Measurements from ENCODE around the gene ABAT. TPM values are rescaled to one million over a fixed set of nuclear protein-coding genes. Genes with fewer than 3 reads are reported as not detected.

ABAT gene
- total and polyA plus RNA-seq, 10 of the 15 experiments (the other 5 are each of a cell fraction or from before 2014, with no cell fraction given) = 1.0 to 10.6 (median 1.9) TPM

DNA sequence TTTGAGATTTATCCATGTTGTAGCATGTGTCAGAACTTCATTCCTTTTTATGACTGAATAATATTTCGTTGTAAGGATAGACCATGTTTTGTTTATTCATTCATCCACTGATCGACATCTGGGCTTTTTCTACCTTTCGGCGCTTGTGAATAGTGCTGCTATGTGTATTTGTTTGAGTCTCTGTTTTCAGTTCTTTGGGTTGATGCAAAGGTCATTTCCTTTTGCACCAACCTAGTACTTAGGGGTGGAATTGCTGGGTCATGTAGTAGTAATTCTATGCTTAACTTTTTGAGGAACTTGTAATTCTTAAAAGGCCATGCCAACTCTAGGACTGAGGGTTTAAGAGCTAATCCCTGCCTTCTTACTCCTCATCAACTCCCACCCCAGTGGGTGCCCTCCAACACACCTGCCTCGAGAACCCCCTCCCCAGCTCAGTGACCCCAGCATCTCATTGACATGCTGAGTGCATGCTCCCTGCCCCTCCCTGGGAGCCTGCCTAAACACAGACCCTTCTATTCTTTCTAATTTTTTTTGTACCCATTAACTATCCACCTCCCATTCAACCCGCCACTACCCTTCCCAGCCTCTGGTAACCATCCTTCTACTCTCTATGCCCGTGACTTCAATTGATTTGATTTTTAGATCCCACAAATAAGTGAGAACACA, 51.2 kb downstream of the ABAT start (continued):
- TF ChIP-seq, protein P1, sequence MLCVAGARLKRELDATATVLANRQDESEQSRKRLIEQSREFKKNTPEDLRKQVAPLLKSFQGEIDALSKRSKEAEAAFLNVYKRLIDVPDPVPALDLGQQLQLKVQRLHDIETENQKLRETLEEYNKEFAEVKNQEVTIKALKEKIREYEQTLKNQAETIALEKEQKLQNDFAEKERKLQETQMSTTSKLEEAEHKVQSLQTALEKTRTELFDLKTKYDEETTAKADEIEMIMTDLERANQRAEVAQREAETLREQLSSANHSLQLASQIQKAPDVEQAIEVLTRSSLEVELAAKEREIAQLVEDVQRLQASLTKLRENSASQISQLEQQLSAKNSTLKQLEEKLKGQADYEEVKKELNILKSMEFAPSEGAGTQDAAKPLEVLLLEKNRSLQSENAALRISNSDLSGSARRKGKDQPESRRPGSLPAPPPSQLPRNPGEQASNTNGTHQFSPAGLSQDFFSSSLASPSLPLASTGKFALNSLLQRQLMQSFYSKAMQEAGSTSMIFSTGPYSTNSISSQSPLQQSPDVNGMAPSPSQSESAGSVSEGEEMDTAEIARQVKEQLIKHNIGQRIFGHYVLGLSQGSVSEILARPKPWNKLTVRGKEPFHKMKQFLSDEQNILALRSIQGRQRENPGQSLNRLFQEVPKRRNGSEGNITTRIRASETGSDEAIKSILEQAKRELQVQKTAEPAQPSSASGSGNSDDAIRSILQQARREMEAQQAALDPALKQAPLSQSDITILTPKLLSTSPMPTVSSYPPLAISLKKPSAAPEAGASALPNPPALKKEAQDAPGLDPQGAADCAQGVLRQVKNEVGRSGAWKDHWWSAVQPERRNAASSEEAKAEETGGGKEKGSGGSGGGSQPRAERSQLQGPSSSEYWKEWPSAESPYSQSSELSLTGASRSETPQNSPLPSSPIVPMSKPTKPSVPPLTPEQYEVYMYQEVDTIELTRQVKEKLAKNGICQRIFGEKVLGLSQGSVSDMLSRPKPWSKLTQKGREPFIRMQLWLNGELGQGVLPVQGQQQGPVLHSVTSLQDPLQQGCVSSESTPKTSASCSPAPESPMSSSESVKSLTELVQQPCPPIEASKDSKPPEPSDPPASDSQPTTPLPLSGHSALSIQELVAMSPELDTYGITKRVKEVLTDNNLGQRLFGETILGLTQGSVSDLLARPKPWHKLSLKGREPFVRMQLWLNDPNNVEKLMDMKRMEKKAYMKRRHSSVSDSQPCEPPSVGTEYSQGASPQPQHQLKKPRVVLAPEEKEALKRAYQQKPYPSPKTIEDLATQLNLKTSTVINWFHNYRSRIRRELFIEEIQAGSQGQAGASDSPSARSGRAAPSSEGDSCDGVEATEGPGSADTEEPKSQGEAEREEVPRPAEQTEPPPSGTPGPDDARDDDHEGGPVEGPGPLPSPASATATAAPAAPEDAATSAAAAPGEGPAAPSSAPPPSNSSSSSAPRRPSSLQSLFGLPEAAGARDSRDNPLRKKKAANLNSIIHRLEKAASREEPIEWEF (IDR thresholded peaks at IDR 0.05; ENCODE audit: insufficient replicate concordance, low read depth, low read length) = no peak
- TF ChIP-seq, protein P2, sequence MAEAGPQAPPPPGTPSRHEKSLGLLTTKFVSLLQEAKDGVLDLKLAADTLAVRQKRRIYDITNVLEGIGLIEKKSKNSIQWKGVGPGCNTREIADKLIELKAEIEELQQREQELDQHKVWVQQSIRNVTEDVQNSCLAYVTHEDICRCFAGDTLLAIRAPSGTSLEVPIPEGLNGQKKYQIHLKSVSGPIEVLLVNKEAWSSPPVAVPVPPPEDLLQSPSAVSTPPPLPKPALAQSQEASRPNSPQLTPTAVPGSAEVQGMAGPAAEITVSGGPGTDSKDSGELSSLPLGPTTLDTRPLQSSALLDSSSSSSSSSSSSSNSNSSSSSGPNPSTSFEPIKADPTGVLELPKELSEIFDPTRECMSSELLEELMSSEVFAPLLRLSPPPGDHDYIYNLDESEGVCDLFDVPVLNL (IDR thresholded peaks at IDR 0.05; ENCODE audit: low read depth, low read length) = no peak
- TF ChIP-seq ZSCAN29 (IDR thresholded peaks at IDR 0.05) (no peak), ZNF217 (IDR thresholded peaks at IDR 0.05) (no peak), E4F1 (IDR thresholded peaks at IDR 0.05; ENCODE audit: borderline replicate concordance, partially characterized antibody) (no peak)

Data from GM12878 (cell line).